HepG2 (cell line): ENCODE data around the gene EPN2. TPM values are rescaled to one million over a fixed set of nuclear protein-coding genes. Genes with fewer than 3 reads are reported as not detected.
A peak's percentile ranks its signal among the peaks of the same experiment; 100 is the strongest.

Experiments
- CBX5 ChIP-seq: sonication (generic); formaldehyde crosslinking; IDR thresholded peaks from 2 replicates; pipeline ENCODE4 v1.4.0; 2020; ENCODE audit warnings: missing genetic modification reagents, borderline replicate concordance
- FOSL2 ChIP-seq: sonication (generic); formaldehyde crosslinking; IDR thresholded peaks from 2 replicates; pipeline ENCODE4 v1.4.0; 2020; ENCODE audit warnings: missing genetic modification reagents
- KLF12 ChIP-seq: sonication (generic); formaldehyde crosslinking; IDR thresholded peaks from 2 replicates; pipeline ENCODE4 v1.4.0; 2020; ENCODE audit warnings: missing genetic modification reagents, borderline replicate concordance
- MTA3 ChIP-seq: sonication (generic); formaldehyde crosslinking; IDR thresholded peaks from 2 replicates; pipeline ENCODE4 v1.4.0; 2020; ENCODE audit warnings: missing genetic modification reagents
- POLR2G ChIP-seq: fragments of 200-400 bp; formaldehyde crosslinking; IDR thresholded peaks from 2 replicates; pipeline ENCODE4 v1.6.1; 2018; ENCODE audit warnings: mild to moderate bottlenecking, low read depth, low read length, moderate library complexity
- TAF15 ChIP-seq: fragments of 200-400 bp; formaldehyde crosslinking; IDR thresholded peaks from one replicate; pipeline ENCODE4 v1.6.1; 2018; ENCODE audit warnings: mild to moderate bottlenecking, low read depth, low read length; ENCODE audit not compliant: poor library complexity, severe bottlenecking
- ZFP90 ChIP-seq: sonication (generic); formaldehyde crosslinking; IDR thresholded peaks from 2 replicates; pipeline ENCODE4 v1.8.0; 2022; ENCODE audit warnings: missing genetic modification reagents, mild to moderate bottlenecking, inconsistent platforms, borderline replicate concordance
- ZFY ChIP-seq: sonication (generic); formaldehyde crosslinking; IDR thresholded peaks from 2 replicates; pipeline ENCODE4 v1.4.0; 2020; ENCODE audit warnings: missing genetic modification reagents
- ZNF329 ChIP-seq: sonication (generic); formaldehyde crosslinking; IDR thresholded peaks from 2 replicates; pipeline ENCODE4 v1.9.0; 2021; ENCODE audit warnings: low read depth, mild to moderate bottlenecking, missing genetic modification reagents
- ZNF337 ChIP-seq: sonication (generic); formaldehyde crosslinking; IDR thresholded peaks from 2 replicates; pipeline ENCODE4 v1.5.1; 2020; ENCODE audit warnings: missing genetic modification reagents, low read depth, mild to moderate bottlenecking, borderline replicate concordance
- ZNF367 ChIP-seq: sonication (generic); formaldehyde crosslinking; IDR thresholded peaks from 2 replicates; pipeline ENCODE4 v1.4.0; 2020; ENCODE audit warnings: missing genetic modification reagents, borderline replicate concordance
- ZNF543 ChIP-seq: sonication (generic); formaldehyde crosslinking; IDR thresholded peaks from 2 replicates; pipeline ENCODE4 v1.4.0; 2020; ENCODE audit warnings: mild to moderate bottlenecking, missing genetic modification reagents
- ZNF558 ChIP-seq: sonication (generic); formaldehyde crosslinking; IDR thresholded peaks from 2 replicates; pipeline ENCODE4 v1.9.0; 2022; ENCODE audit warnings: mild to moderate bottlenecking, missing genetic modification reagents, borderline replicate concordance
- polyA plus RNA-seq, 8 experiments: library from polyadenylated mRNA; depleted of rRNA in 3 of 8; stranded (reverse) in 7 of 8; unstranded in 1 of 8; fragments of >200 nt; fragmentation: Illumina TruSeq in 4 of 8; extraction: Trizol in 4 of 8; gene quantifications; 2 replicates each; pipeline versions ENCODE4 v1.2.1 to v1.2.3, GENCODE V29; 2011 to 2016; ENCODE audit warnings: low read depth in 4 of 8, missing spikeins in 1 of 8, mixed read lengths in 1 of 8; ENCODE audit not compliant: insufficient read depth in 1 of 8
- total RNA-seq, 5 experiments: library from RNA; depleted of rRNA; stranded (reverse); fragments of >200 nt; fragmentation: Illumina TruSeq; extraction: Trizol; gene quantifications; 2 replicates each; pipeline ENCODE4 v1.2.3, GENCODE V29; 2016; ENCODE audit warnings: low read depth in 1 of 5
- TF ChIP-seq, protein P1 (sequence below): sonication (generic); formaldehyde crosslinking; IDR thresholded peaks from 2 replicates; pipeline ENCODE4 v1.4.0; 2020; ENCODE audit warnings: missing genetic modification reagents
- TF ChIP-seq, protein P2 (sequence below): sonication (generic); formaldehyde crosslinking; IDR thresholded peaks from 2 replicates; pipeline ENCODE4 v1.5.1; 2020; ENCODE audit warnings: mild to moderate bottlenecking, missing genetic modification reagents, moderate library complexity
- TF ChIP-seq, protein P3 (sequence below): IDR thresholded peaks from 2 replicates; pipeline ENCODE4 v1.6.1; 2016; ENCODE audit warnings: low read depth, control low read depth
- TF ChIP-seq, protein P4 (sequence below): sonication (generic); formaldehyde crosslinking; IDR thresholded peaks from 2 replicates; pipeline ENCODE4 v1.4.0; 2020; ENCODE audit warnings: missing genetic modification reagents, borderline replicate concordance

EPN2 gene
- total and polyA plus RNA-seq, 2 of the 13 experiments (the other 11 are each of a cell fraction or from before 2014, with no cell fraction given): 7.8 to 19.2 TPM

DNA sequence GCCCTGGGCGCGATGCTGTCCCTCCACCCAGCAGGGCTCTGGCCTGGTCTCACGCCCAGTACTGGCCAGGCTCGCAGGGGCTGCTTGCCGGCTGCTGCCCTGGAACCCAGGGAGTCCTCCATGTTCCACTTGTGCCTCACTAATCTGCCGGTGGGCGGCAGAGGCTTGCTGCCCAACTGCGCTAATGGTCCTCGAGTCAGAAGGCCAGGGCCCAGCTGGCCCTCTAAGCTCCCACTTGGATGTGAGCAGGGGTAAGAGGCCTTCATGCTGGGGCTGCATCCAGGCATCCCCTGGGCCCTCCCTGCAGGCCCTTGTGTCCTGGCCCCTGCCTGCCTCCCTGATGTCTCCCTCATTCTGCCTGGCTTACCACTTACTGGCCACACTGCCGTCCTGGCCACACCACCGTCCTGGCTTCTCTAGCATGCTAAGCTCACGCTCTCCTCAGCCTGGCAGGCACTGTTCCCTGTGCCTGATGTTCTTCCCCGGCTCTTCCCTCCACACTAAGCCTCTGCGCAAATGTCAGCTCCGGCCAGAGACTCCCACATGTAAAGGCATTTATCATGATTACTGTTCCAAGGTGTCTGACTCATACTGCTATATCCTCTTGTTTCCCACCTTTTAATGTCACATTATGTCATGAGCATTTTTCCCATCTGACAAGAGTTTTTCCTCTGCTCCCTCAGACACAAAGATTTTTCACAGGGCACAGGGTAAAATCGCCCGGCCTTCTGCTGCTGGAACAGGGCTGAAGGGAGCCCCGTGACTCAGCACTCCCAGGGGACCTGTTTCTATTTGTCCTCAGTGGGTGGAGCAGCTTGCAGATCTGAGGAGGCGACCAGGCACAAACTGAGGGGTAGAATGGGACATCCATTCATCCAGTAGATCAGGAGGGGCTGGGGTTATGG lies 109.4 kb downstream of the EPN2 start (continued):
- TF ChIP-seq, protein P1, sequence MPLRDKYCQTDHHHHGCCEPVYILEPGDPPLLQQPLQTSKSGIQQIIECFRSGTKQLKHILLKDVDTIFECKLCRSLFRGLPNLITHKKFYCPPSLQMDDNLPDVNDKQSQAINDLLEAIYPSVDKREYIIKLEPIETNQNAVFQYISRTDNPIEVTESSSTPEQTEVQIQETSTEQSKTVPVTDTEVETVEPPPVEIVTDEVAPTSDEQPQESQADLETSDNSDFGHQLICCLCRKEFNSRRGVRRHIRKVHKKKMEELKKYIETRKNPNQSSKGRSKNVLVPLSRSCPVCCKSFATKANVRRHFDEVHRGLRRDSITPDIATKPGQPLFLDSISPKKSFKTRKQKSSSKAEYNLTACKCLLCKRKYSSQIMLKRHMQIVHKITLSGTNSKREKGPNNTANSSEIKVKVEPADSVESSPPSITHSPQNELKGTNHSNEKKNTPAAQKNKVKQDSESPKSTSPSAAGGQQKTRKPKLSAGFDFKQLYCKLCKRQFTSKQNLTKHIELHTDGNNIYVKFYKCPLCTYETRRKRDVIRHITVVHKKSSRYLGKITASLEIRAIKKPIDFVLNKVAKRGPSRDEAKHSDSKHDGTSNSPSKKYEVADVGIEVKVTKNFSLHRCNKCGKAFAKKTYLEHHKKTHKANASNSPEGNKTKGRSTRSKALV (CRISPR knock-in tag): no peak
- no peak for TF ChIP-seq KLF12 (CRISPR knock-in tag)
- no peak for TF ChIP-seq ZNF337 (CRISPR knock-in tag)
- no peak for TF ChIP-seq ZFP90 (CRISPR knock-in tag)
- no peak for TF ChIP-seq ZNF329 (CRISPR knock-in tag)
- peak; percentile 47; the same call in 1 of the 2 replicates for TF ChIP-seq POLR2G
- TF ChIP-seq CBX5 (CRISPR knock-in tag): no peak
- TF ChIP-seq, protein P2, sequence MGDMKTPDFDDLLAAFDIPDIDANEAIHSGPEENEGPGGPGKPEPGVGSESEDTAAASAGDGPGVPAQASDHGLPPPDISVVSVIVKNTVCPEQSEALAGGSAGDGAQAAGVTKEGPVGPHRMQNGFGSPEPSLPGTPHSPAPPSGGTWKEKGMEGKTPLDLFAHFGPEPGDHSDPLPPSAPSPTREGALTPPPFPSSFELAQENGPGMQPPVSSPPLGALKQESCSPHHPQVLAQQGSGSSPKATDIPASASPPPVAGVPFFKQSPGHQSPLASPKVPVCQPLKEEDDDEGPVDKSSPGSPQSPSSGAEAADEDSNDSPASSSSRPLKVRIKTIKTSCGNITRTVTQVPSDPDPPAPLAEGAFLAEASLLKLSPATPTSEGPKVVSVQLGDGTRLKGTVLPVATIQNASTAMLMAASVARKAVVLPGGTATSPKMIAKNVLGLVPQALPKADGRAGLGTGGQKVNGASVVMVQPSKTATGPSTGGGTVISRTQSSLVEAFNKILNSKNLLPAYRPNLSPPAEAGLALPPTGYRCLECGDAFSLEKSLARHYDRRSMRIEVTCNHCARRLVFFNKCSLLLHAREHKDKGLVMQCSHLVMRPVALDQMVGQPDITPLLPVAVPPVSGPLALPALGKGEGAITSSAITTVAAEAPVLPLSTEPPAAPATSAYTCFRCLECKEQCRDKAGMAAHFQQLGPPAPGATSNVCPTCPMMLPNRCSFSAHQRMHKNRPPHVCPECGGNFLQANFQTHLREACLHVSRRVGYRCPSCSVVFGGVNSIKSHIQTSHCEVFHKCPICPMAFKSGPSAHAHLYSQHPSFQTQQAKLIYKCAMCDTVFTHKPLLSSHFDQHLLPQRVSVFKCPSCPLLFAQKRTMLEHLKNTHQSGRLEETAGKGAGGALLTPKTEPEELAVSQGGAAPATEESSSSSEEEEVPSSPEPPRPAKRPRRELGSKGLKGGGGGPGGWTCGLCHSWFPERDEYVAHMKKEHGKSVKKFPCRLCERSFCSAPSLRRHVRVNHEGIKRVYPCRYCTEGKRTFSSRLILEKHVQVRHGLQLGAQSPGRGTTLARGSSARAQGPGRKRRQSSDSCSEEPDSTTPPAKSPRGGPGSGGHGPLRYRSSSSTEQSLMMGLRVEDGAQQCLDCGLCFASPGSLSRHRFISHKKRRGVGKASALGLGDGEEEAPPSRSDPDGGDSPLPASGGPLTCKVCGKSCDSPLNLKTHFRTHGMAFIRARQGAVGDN: peak; percentile 45
- TF ChIP-seq MTA3 (CRISPR knock-in tag): no peak
- TF ChIP-seq FOSL2 (CRISPR knock-in tag): peak; percentile 74
- no peak for TF ChIP-seq ZNF367 (CRISPR knock-in tag)
- TF ChIP-seq ZFY (CRISPR knock-in tag): peak; percentile 37
- TF ChIP-seq TAF15: no peak
- TF ChIP-seq, protein P3, sequence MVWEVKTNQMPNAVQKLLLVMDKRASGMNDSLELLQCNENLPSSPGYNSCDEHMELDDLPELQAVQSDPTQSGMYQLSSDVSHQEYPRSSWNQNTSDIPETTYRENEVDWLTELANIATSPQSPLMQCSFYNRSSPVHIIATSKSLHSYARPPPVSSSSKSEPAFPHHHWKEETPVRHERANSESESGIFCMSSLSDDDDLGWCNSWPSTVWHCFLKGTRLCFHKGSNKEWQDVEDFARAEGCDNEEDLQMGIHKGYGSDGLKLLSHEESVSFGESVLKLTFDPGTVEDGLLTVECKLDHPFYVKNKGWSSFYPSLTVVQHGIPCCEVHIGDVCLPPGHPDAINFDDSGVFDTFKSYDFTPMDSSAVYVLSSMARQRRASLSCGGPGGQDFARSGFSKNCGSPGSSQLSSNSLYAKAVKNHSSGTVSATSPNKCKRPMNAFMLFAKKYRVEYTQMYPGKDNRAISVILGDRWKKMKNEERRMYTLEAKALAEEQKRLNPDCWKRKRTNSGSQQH: no peak
- no peak for TF ChIP-seq ZNF543 (CRISPR knock-in tag)
- no peak for TF ChIP-seq ZNF558 (CRISPR knock-in tag)
- TF ChIP-seq, protein P4, sequence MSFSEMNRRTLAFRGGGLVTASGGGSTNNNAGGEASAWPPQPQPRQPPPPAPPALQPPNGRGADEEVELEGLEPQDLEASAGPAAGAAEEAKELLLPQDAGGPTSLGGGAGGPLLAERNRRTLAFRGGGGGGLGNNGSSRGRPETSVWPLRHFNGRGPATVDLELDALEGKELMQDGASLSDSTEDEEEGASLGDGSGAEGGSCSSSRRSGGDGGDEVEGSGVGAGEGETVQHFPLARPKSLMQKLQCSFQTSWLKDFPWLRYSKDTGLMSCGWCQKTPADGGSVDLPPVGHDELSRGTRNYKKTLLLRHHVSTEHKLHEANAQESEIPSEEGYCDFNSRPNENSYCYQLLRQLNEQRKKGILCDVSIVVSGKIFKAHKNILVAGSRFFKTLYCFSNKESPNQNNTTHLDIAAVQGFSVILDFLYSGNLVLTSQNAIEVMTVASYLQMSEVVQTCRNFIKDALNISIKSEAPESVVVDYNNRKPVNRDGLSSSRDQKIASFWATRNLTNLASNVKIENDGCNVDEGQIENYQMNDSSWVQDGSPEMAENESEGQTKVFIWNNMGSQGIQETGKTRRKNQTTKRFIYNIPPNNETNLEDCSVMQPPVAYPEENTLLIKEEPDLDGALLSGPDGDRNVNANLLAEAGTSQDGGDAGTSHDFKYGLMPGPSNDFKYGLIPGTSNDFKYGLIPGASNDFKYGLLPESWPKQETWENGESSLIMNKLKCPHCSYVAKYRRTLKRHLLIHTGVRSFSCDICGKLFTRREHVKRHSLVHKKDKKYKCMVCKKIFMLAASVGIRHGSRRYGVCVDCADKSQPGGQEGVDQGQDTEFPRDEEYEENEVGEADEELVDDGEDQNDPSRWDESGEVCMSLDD (CRISPR knock-in tag): peak; percentile 47; the same call in 1 of the 2 replicates
